GM19238 (cell line): ENCODE data around the gene ANXA5.
"Not testable (repeated sequence)": the region's sequence is repeated elsewhere in the genome, so short reads cannot be mapped to it uniquely, and the experiment has no call there.

Source experiments
- DNase-seq: peaks from one replicate; pipeline ENCODE4 v3.0.0; 2011; ENCODE audit warnings: low spot score; ENCODE audit not compliant: insufficient read length

Gene ANXA5

GRCh38 chr4:121679267-121679666, 17.5 kb downstream of the ANXA5 start:
- no peak for DNase-seq

GRCh38 chr4:121677524-121677923, 19.3 kb downstream of the ANXA5 start:
- DNase-seq: no peak

GRCh38 chr4:121676345-121677075, 20.3 kb downstream of the ANXA5 start:
- DNase-seq: no peak

GRCh38 chr4:121675715-121676114, 21.1 kb downstream of the ANXA5 start:
- no peak for DNase-seq

GRCh38 chr4:121674696-121675095, 22.1 kb downstream of the ANXA5 start:
- DNase-seq: no peak

- no peak for DNase-seq
Measured at GRCh38 chr4:121674191-121674590, 22.6 kb downstream of the ANXA5 start.

GRCh38 chr4:121669163-121669550, 27.6 kb downstream of the ANXA5 start:
- DNase-seq: no peak

GRCh38 chr4:121668368-121669162, 28.2 kb downstream of the ANXA5 start:
- DNase-seq: no peak

- no peak for DNase-seq
Measured at GRCh38 chr4:121666091-121666679, 30.6 kb downstream of the ANXA5 start.

GRCh38 chr4:121665371-121665770, 31.4 kb downstream of the ANXA5 start:
- DNase-seq: no peak

- DNase-seq: no peak
Measured at GRCh38 chr4:121662225-121662624, 34.6 kb downstream of the ANXA5 start.

GRCh38 chr4:121660175-121660933, 36.4 kb downstream of the ANXA5 start:
- not testable (repeated sequence) for DNase-seq

GRCh38 chr4:121658125-121658524, 38.7 kb downstream of the ANXA5 start:
- DNase-seq: no peak

GRCh38 chr4:121656269-121656641, 40.5 kb downstream of the ANXA5 start:
- DNase-seq: no peak

GRCh38 chr4:121655320-121656268, 41.2 kb downstream of the ANXA5 start:
- DNase-seq: no peak

GRCh38 chr4:121654738-121655137, 42.0 kb downstream of the ANXA5 start:
- no peak for DNase-seq

- DNase-seq: no peak
Measured at GRCh38 chr4:121653986-121654385, 42.8 kb downstream of the ANXA5 start.

GRCh38 chr4:121653214-121653613, 43.6 kb downstream of the ANXA5 start:
- DNase-seq: no peak

- DNase-seq: no peak
Measured at GRCh38 chr4:121651597-121651996, 45.2 kb downstream of the ANXA5 start.

- no peak for DNase-seq
Measured at GRCh38 chr4:121650741-121651140, 46.0 kb downstream of the ANXA5 start.

GRCh38 chr4:121648516-121648915, 48.3 kb downstream of the ANXA5 start:
- no peak for DNase-seq
